ENCODE results near the gene AGXT.

GRCh38 chr2:240877460-240878340 is 9.1 kb downstream of the AGXT start:
- TF ChIP-seq EZH2 (IDR thresholded peaks at IDR 0.05; ENCODE audit: borderline replicate concordance, low read length) (no peak), CTCF (IDR thresholded peaks at IDR 0.05; ENCODE audit: low read length) (no peak)

All from OCI-LY1 (cell line).